HUES6 (cell line): Measurements from ENCODE around the gene DHDH.
A peak's percentile ranks its signal among the peaks of the same experiment; 100 is the strongest.
"Not testable (repeated sequence)": the region's sequence is repeated elsewhere in the genome, so short reads cannot be mapped to it uniquely, and the experiment has no call there.

ENCODE experiments used
- H3K27ac ChIP-seq: 2 replicates; pipeline ENCODE4 v1.7.0; 2013; ENCODE audit warnings: low read depth, mild to moderate bottlenecking, low read length, inconsistent platforms
- H3K27me3 ChIP-seq: 2 replicates; pipeline ENCODE4 v1.6.1; 2013; ENCODE audit warnings: low read length; ENCODE audit not compliant: control insufficient read depth, insufficient read depth
- H3K36me3 ChIP-seq: 2 replicates; pipeline ENCODE4 v1.6.1; 2013; ENCODE audit warnings: low read length; ENCODE audit not compliant: control insufficient read depth, insufficient read depth
- H3K4me1 ChIP-seq: 2 replicates; pipeline ENCODE4 v1.6.1; 2013; ENCODE audit warnings: low read length; ENCODE audit not compliant: control insufficient read depth, insufficient read depth
- H3K4me3 ChIP-seq: 2 replicates; pipeline ENCODE4 v1.5.1; 2013; ENCODE audit warnings: low read depth, low read length
- H3K9ac ChIP-seq: one replicate; pipeline ENCODE4 v1.6.1; 2013; ENCODE audit warnings: mild to moderate bottlenecking, low read length
- H3K9me3 ChIP-seq: 2 replicates; pipeline ENCODE4 v1.6.1; 2013; ENCODE audit warnings: low read depth, low read length; ENCODE audit not compliant: control insufficient read depth, insufficient read depth

Gene DHDH

GRCh38 chr19:48933382-48933932 is at the start of gene DHDH:
Gene DHDH, plus strand, starts transcription at chr19:48933699. Its CDS starts 23 bp downstream, at chr19:48933722.
- peaks cover 35% of the 10 kb centered on the region for H3K27me3 ChIP-seq
- H3K27ac ChIP-seq = no peak within 1 kb of the TSS
- peak within 1 kb of the TSS; percentile 60 for H3K4me3 ChIP-seq
- H3K36me3 ChIP-seq = no peaks in the 10 kb centered on the region
- H3K9me3 ChIP-seq = no peaks in the 10 kb centered on the region
- peaks cover 16% of the 10 kb centered on the region; the same call in 1 of the 2 replicates for H3K4me1 ChIP-seq
- H3K9ac ChIP-seq = no peak within 1 kb of the TSS

DNA sequence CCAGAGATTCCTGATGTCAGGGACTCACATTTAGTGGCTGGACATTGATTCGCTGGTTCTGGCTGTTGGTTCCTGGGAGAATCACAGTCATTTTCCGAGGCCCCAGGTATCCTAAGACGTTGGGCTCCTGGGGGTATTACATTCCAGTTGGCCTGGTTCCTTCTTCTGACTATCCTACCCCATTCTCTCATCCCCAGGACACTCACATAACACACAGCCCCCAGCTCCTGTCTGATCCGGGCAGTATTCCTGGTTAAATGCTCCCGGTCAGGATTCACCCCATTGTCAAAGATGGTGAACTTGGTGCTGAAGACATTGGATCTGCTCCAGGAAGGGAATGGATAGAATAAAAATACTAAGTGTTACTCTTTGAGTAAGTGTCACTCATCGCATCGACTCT is 49.8 kb upstream of the DHDH start:
- Histone ChIP-seq H3K4me3 (no peak overlapping the region), H3K9ac (no peak overlapping the region), H3K27ac (no peak overlapping the region), H3K27me3 (no peaks in the 10 kb centered on the region), H3K4me1 (peaks cover 6% of the 10 kb centered on the region), H3K36me3 (no peaks in the 10 kb centered on the region), H3K9me3 (no peaks in the 10 kb centered on the region)

DNA sequence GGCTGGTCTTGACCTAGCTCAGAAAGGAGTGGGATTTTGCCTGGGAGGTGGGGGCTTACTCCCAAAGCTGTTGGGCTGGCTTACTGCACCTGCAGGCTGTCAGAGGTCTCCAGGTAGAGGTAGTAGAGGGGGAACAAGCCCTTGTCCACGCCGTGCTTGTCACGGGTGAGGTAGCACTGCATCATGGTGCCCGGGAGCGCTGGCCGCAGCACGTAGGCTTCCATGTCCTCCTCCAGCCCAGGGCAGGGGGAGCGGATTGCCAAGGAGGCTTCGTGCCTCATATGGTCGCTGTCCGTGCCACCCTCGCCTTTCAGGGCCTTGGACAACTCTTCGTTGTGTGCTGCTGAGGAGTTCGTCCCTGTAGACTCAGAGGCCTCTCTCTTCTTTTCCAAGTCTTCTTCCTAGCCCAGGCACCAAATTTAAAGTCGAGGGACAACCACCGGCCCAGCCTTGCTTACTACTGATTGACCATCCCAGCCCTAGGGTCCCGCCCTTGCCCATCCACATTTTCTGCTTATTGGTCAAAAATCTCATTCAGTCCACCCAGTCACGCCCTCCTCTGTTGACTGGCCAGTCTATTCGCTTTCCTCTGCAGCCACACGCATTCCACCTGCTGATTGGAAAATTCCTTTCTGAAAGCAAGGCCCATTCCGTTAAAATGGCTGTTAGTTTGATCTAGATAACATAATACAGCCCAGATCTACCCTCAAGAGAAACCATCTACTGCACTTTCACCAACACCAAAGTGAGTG is 45.5 kb upstream of the DHDH start:
- Histone ChIP-seq H3K36me3 (no peaks in the 10 kb centered on the region), H3K9ac (no peak overlapping the region), H3K9me3 (no peaks in the 10 kb centered on the region)

GRCh38 chr19:48889496-48889895 is 44.0 kb upstream of the DHDH start:
- not testable (repeated sequence) for H3K4me1 ChIP-seq, H3K9me3 ChIP-seq, H3K9ac ChIP-seq, H3K27me3 ChIP-seq, H3K36me3 ChIP-seq, H3K4me3 ChIP-seq, H3K27ac ChIP-seq

More for the DNA sequence above, 45.5 kb upstream of the DHDH start:
- no peaks in the 10 kb centered on the region for H3K4me1 ChIP-seq
- H3K27ac ChIP-seq = no peak overlapping the region
- H3K27me3 ChIP-seq = no peaks in the 10 kb centered on the region
- H3K4me3 ChIP-seq = no peak overlapping the region

DNA sequence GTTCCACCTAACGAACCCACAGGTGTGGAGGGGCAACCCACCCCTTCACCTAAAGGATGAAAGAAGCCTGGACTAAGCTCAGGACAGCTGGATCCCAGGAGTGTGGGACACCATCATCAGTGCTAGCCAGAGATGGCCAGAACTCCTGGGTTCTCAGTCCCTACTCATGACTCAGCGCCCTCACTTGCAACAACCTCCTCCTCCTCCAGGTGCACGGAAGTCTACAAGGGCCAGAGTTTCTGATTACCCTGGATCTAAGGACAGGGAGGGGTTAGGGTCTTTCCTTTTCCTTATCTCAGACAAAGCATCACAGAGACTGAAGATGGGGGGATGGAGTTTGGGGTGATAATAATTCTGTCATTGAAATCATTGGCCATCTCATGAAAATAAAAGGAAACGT is 42.9 kb upstream of the DHDH start:
- Histone ChIP-seq H3K9me3 (no peaks in the 10 kb centered on the region), H3K9ac (no peak overlapping the region), H3K4me1 (no peaks in the 10 kb centered on the region), H3K4me3 (no peak overlapping the region), H3K27me3 (no peaks in the 10 kb centered on the region), H3K27ac (no peak overlapping the region), H3K36me3 (no peaks in the 10 kb centered on the region)

GRCh38 chr19:48895226-48895625 is 38.3 kb upstream of the DHDH start:
- H3K36me3 ChIP-seq = no peaks in the 10 kb centered on the region
- no peaks in the 10 kb centered on the region for H3K9me3 ChIP-seq
- no peaks in the 10 kb centered on the region for H3K4me1 ChIP-seq
- no peak overlapping the region for H3K27ac ChIP-seq
- H3K4me3 ChIP-seq = no peak overlapping the region
- H3K9ac ChIP-seq = no peak overlapping the region
- no peaks in the 10 kb centered on the region for H3K27me3 ChIP-seq

DNA sequence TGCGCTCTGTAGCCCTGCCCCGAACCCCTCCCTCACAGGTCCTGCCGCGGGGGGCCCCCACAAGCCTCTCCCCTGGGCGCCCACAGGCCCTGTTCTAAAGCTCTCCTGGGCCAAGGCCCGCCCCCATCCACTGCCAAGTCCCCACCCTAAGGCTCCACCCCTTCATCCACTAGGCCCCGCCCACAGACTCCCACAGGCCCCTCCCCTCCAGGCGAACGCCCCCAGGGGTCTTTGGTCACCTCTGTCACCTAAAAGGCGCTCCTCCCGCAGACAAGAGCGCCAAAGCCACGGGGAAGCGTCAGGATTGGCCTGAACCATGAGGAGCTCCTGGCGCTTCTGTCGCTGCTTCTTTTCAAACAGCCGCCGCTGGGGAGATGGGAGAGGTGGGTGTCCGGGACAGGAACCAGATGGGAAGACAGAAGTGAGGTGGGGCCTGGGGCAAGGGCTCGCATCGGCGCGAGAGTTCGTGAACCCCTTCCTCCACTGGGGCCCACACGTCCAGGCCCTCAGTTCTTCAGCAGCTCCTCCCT is 37.2 kb upstream of the DHDH start:
- H3K27me3 ChIP-seq = no peaks in the 10 kb centered on the region
- H3K4me1 ChIP-seq = no peaks in the 10 kb centered on the region
- no peak overlapping the region for H3K9ac ChIP-seq
- no peaks in the 10 kb centered on the region for H3K36me3 ChIP-seq
- no peaks in the 10 kb centered on the region for H3K9me3 ChIP-seq
- H3K27ac ChIP-seq = no peak overlapping the region
- H3K4me3 ChIP-seq = peak overlapping the region; percentile 39

- Histone ChIP-seq H3K27me3 (no peaks in the 10 kb centered on the region), H3K9ac (no peak overlapping the region), H3K4me1 (no peaks in the 10 kb centered on the region), H3K9me3 (no peaks in the 10 kb centered on the region), H3K36me3 (peaks cover 5% of the 10 kb centered on the region), H3K27ac (no peak overlapping the region), H3K4me3 (no peak overlapping the region)
Observed at GRCh38 chr19:48897181-48897580, 36.3 kb upstream of the DHDH start.

DNA sequence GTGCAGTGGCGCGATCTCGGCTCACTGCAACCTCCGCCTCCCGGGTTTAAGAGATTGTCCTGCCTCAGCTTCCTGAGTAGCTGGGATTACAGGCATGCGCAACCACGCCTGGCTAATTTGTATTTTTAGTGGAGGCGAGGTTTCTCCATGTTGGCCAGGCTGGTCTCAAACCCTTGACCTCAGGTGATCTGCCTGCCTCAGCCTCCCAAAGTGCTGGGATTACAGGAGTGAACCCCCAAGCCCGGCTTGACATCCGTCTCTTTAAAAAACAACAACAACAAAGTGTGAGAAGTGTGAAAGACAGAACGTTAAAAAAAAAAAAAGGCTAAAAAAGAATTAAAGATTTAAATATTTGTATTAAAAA is 34.1 kb upstream of the DHDH start:
- not testable (repeated sequence) for H3K27ac ChIP-seq, H3K4me1 ChIP-seq, H3K9ac ChIP-seq, H3K36me3 ChIP-seq, H3K27me3 ChIP-seq, H3K9me3 ChIP-seq
- H3K4me3 ChIP-seq = peak overlapping the region; percentile 81

- Histone ChIP-seq H3K27me3 (no peaks in the 10 kb centered on the region), H3K9ac (peak within 1 kb of the TSS; percentile 66), H3K27ac (no peak within 1 kb of the TSS), H3K4me3 (peak within 1 kb of the TSS; percentile 81), H3K4me1 (no peaks in the 10 kb centered on the region), H3K36me3 (peaks cover 15% of the 10 kb centered on the region), H3K9me3 (no peaks in the 10 kb centered on the region)
Observed at GRCh38 chr19:48899781-48900476, 33.6 kb upstream of the DHDH start, which contains the start of gene NUCB1. Gene NUCB1, plus strand, starts transcription at chr19:48900312. Its CDS starts 485 bp downstream, at chr19:48900797.
